Left kidney (tissue), 2 donors: ENCODE data around the gene GAS2L1. TPM values are rescaled to one million over a fixed set of nuclear protein-coding genes. Genes with fewer than 3 reads are reported as not detected.
"Not testable (repeated sequence)": the region's sequence is repeated elsewhere in the genome, so short reads cannot be mapped to it uniquely, and the experiment has no call there.

Experiments used
- DNase-seq: peaks from one replicate; pipeline ENCODE4 v3.0.0-alpha.2; 2013
- polyA plus RNA-seq: library from polyadenylated mRNA; unstranded; fragments of 120-200 nt; gene quantifications from one replicate; pipeline ENCODE4 v1.2.1, GENCODE V29; 2013; ENCODE audit not compliant: insufficient read length

GAS2L1 gene
- polyA plus RNA-seq, 1 donor = 5.9 TPM

DNA sequence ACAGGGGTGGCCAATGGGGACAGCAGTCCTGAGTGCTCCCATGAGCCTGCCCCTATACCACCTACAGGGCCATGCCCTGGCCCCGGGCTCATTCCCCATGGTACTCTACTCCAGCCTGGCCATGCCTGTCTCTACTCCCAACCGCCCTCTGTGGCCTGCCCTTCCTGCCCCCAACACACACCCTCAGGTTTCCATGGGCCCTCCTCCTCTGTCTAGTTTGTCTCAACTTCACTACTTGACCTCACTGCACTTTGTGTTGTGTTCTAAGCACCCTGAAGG lies 35.3 kb downstream of the GAS2L1 start:
- DNase-seq = no peak

DNA sequence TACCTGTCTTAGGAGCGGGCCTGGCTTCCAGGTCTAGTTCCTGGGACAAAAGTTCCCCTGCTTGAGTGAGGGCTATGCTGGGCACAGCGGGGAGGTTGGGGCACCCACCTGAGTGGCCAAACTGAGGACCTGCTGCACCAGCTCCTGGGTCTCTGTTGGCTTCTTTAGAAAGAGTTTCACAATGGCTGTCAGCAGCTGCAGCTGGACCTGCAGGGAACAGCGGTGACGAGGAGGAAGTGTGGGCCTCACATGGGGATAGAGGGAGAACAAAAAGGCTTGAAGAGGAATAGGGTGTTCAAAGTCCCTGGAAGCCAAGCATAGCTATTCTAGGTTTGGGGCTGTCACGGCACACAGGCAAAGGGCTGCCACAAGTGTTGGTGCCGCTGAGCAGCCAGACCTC lies 35.7 kb downstream of the GAS2L1 start:
- no peak for DNase-seq

DNA sequence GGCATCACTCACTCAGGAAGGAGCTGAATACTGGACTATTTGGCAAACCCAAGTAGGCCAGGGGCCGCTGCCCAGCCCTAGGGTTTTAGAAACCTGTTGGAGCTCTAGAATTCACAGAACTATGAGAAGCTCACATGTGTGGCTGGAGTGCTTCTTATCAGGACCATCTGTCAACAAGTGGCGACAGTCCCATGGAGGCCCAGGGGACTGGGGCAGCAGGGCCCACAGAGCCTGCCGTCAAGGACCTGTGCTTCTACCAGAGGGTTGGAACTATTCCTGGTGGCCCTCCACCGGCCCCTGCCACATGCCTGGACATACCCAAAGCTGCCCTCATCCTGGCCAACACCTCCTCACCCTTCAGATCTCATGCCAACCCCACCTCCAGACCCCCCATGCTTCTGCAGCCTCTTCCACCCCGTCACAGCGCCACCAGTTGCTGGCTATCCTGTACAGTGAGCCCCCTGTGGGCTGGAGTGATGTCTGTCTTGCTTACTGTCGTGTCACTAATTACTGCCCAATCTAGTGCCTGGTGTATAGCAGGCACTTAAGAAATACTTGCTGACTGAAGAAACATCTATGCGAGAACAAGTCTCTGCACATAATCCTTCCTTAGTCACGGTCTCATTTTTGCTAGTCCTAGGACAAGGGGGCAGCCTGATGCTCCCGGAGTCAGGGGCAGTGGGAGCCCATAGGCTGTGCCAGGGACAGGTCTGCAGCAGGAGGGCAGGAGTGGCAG lies 36.3 kb downstream of the GAS2L1 start:
- DNase-seq = no peak

DNA sequence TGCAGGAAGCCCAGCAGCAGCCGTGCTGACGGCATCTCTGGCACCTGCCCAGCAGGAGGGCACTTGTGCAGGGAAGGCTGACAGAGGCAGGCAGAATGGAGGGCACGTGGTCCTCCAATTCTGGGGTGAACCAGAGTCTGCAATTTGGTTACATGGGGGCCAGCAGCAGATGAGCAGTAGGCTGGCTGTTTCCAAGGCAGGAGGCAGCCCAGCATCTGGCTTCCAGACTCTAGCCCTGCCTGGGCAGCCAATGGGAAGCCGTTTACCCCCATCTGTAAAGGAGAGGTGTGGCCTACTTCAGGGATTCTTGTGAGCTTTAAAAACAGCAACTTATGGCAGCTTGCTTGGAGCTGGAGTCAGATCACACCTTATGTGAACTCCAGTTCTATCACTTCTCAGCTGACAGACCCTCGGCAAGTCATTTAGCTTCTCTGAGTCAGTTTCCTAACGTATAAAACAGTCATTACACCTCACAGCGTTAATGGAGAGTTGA lies 36.9 kb downstream of the GAS2L1 start:
- no peak for DNase-seq

DNA sequence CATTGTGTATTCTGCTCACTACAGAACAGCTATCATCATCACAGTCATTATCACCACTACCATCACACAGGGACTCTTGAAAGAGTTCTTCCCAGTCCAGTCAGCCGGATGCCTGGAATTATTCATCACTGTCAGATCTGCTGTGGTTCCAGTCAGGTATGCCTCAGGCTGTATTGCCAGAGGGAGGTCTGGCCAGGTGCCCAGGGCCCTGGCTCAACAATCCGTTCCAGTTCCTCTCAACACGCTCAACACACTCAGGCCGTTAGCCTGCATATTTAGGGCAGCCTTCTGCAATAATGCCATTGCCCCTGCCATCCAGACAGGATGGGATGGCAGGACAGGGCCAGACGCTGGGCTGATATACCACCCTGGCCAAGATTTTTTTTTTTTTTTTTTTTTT lies 37.7 kb downstream of the GAS2L1 start:
- DNase-seq = no peak

DNA sequence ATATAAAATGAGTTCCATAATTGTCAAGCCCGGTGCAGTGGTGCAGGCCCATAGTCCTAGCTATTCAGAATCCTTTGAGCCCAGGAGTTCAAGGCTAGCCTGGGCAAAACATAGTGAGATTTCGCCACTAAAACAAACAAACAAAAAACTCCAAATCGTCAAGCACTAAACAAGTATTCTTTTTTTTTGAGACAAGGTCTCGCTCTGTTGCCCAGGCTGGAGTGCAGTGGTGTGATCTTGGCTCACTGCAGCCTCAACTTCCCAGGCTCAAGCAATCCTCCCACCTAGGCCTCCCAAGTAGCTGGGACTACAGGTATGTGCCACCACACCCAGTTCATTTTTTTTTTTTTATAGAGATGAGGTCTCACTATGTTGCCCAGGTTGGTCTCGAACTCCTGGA lies 38.4 kb downstream of the GAS2L1 start:
- not testable (repeated sequence) for DNase-seq

DNA sequence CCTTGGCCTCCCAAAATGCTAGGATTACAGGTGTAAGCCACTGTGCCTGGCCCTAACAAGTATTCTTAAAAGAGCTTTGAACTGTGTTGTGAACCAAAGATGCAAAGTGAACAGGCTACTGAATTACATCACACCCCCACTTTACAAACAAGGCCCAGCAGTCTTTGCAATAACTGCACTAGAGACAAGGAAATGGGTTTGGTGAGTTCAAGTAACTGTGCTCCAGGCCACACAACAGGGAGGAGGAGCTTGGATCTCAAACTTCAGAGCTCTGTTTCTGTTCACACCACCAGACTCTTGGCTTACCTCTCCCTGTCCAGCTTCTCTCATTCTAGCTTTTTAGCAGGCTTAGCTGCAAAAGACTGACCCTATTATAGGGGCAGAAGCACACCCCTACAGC lies 39.5 kb downstream of the GAS2L1 start:
- no peak for DNase-seq

DNA sequence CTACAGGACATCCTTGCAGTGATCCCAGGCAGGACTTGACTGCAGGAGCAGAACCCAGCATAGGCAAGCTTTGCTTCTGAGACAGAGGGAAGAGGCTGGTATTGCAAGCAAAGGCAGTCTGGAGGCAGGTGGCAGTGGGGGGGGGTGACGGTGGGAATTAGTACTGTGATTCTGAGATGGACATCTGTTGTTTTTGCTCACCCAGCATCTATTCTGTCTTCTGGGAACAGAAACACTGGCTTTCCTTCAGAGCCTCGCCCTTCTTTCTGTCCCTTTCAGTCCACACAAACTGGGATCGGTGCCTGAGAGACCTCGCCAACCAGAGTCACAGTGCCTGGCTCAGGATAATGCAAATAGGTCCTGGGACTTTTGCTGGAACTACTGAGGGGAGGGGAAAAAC lies 40.2 kb downstream of the GAS2L1 start:
- no peak for DNase-seq

DNA sequence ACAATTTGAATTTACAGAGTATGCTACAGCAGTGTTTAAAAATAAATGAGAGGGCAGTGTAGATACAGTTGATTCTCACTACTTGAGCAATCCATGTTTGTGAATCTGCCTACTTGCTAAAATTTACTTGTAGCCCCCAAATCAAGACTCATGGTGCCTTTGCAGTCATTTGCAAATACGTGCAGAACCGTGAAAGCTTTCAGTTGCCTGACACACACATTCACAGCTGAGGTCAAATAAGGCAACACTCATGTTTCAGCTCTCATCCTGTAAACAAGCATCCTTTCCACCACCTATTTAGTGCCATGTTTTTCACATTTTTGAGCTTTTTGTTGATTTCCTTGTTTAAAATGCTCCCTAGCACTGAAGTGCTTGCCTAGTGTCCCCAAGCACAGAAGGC lies 41.6 kb downstream of the GAS2L1 start:
- DNase-seq = no peak

DNA sequence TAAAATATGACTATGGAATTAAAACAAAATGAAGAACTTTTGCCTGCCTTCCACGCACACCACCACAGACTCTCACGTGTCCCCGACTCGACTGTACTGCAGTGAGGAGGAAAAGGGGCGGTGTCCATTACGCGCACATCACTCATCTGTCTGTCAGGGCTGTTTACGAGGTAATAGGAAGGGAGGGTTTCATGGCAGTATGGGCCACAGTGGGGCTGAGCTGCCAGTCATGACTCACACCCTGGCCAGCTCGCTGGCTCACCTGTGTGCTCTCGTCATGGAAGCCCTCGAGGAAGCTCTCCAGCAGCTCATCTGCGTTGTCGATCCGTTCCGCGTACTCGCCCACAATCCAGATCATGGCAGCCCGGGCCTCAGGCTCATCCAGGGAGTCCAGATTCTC lies 42.5 kb downstream of the GAS2L1 start:
- DNase-seq = no peak

DNA sequence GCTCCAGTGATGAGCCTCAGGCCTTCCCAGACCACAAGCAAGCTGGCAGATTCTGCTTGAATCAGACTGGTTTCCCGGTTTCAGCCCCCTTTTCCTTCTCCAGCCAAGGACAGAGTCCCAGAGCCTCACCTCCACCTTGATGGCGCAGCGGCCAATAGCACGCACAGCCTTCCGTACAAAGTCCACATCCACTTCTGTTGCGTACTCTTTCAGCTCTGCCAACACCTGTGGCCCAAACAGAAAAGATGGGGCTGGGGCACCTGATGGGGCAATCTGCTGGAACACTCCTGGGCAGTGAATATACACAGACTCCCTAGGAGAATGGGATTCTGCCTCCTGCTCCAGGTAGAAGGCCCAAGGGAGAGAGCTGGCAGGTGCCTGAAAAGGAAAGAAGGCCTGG lies 44.6 kb downstream of the GAS2L1 start:
- no peak for DNase-seq

DNA sequence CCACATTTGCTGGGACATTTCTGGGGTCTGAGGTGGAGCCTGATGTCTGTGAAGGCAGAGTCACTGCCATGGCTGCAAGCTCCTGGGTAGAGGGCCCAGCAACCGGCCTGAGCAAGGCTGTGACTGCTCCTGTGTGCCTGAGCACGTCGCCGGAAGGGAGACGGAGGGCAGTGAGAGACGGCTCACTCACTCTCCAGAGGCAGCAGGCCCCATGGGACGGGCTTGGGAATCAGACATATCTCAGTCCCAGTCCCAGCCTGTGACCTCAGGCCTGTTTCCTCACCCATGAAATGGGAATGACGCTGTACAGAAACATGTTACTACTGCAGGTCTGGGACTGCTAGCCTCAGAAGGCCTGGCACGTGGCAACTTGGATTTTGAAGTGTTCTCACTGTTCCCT lies 45.4 kb downstream of the GAS2L1 start:
- DNase-seq = no peak

DNA sequence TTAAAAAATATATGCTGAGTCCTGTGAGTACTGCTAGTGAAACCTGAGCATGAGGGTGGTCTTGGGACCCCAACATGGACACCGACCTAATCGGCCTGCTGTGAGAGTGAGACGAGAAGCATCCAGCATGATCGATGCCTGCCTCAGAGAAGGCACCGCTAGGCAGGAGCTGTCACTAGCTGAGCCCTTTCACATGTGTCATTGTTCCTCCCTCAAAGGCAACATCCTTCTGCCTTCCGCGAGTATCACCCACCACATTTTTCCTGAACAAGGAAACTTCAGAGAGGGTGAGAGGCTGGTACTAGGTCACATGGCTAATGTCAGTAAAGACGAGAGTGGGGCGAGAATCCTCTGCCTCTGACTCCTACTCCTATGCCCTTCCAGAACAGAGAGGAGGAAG lies 46.3 kb downstream of the GAS2L1 start:
- no peak for DNase-seq

DNA sequence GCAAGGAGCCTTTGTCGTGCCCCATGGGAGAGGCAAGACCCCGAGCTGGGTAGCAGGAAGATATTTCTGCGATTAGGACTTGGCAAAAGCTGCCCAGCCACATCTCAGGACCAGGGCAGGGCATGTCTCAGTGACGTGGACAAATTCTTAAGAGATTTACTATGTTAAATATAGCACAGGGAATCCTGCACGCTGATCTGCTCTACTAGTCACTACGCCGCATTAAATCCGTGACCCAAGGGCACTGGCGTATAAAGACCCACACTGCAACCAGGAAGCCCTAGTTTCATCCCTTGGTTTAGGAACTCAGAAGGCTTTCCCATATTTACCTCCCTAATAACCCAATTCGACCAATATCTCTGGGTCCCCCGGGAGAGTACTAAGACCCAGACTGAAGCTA lies 46.8 kb downstream of the GAS2L1 start:
- no peak for DNase-seq

DNA sequence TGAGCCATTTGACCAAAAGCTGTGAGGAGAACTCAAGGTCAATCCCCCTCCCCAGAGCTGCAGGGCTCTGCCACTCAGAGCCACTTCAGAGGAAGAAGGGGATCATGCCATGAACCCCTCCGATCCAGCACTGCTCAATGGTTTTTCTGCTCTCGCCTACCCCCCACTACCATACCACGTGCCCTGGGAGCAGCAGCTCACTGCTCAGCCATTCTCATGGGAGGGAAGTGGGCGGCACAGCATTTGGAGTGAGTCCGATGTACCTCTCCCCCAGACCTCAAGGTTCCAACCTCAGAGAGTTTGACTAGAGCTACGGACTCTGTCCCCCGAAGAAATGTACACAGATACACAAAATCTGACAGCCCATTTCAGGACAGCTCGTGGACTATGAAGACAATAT lies 47.4 kb downstream of the GAS2L1 start:
- no peak for DNase-seq

DNA sequence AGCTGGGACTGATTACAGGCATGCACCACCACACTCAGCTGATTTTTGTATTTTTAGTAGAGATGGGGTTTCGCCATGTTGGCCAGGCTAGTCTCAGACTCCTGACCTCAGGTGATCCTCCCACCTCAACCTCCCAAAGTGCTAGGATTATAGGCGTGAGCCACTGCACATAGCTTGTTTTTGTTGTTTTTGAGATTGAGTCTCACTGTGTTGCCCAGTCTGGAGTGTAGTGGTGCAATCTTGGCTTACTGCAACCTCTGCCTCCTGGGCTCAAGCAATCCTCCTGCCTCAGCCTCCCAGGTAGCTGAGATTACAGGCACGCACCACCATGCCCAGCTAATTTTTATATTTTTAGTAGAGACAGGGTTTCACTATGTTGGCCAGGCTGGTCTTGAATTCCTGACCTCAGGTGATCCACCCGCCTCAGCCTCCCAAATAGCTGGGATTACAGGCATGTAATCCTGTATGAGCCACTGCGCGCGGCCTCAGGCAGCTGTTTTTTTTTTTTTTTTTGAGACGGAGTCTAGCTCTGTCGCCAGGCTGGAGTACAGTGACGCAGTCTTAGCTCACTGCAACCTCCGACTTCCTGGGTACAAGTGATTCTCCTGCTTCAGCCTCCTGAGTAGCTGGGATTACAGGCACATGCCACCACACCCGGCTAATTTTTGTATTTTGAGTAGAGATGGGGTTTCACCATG lies 50.9 kb downstream of the GAS2L1 start:
- DNase-seq = not testable (repeated sequence)

DNA sequence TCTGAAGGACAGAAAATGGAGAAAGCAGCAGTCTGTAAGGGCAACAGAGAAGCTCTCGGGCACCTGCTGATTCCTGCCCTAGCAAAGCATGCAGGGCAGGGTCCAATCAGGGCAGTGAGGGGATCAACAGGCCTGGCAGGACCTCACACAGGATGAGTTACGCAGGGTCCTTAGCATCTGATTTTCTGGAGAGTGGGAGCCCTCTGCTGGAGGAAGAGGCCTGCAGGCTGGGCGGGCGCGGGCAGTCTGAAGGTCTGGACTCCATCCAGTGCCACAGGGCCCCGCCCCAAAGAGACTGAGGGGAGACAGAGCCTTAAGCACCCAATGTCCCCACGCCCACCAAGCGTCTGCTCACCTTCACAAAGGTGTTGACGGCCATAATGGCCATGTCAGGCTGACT lies 53.0 kb downstream of the GAS2L1 start:
- DNase-seq = no peak

Other genes starting within 250 kb of the GAS2L1 start
- 1.5 TPM for gene C22orf31, start 244.8 kb upstream of the GAS2L1 start, polyA plus RNA-seq
- gene KREMEN1, start 233.6 kb upstream of the GAS2L1 start, polyA plus RNA-seq = 22.3 TPM
- 67.6 TPM for gene EMID1, start 100.8 kb upstream of the GAS2L1 start, polyA plus RNA-seq
- gene RHBDD3, start 38.7 kb upstream of the GAS2L1 start, polyA plus RNA-seq = 25.4 TPM
- gene EWSR1, start 38.4 kb upstream of the GAS2L1 start, polyA plus RNA-seq = 404 TPM
- 0.40 TPM for gene RASL10A, start 9.0 kb downstream of the GAS2L1 start, polyA plus RNA-seq
- gene AP1B1, start 81.9 kb downstream of the GAS2L1 start, polyA plus RNA-seq = 43.9 TPM
- gene RFPL1, start 131.9 kb downstream of the GAS2L1 start, polyA plus RNA-seq = 0.81 TPM
- 9.4 TPM for gene NEFH, start 173.6 kb downstream of the GAS2L1 start, polyA plus RNA-seq
- 42.4 TPM for gene THOC5, start 247.1 kb downstream of the GAS2L1 start, polyA plus RNA-seq